Kasumi-1 (cell line): ENCODE measurements around the gene STARD13.
"Not testable (repeated sequence)": the region's sequence is repeated elsewhere in the genome, so short reads cannot be mapped to it uniquely, and the experiment has no call there.

ENCODE experiments used
- DNase-seq, 2 experiments: peaks; one replicate each; lab custom pipeline; 2025; lab: John Stamatoyannopoulos, UW

The STARD13 gene

GRCh38 chr13:33178209-33178840 lies 107.2 kb downstream of the STARD13 start:
- no peak for DNase-seq

DNA sequence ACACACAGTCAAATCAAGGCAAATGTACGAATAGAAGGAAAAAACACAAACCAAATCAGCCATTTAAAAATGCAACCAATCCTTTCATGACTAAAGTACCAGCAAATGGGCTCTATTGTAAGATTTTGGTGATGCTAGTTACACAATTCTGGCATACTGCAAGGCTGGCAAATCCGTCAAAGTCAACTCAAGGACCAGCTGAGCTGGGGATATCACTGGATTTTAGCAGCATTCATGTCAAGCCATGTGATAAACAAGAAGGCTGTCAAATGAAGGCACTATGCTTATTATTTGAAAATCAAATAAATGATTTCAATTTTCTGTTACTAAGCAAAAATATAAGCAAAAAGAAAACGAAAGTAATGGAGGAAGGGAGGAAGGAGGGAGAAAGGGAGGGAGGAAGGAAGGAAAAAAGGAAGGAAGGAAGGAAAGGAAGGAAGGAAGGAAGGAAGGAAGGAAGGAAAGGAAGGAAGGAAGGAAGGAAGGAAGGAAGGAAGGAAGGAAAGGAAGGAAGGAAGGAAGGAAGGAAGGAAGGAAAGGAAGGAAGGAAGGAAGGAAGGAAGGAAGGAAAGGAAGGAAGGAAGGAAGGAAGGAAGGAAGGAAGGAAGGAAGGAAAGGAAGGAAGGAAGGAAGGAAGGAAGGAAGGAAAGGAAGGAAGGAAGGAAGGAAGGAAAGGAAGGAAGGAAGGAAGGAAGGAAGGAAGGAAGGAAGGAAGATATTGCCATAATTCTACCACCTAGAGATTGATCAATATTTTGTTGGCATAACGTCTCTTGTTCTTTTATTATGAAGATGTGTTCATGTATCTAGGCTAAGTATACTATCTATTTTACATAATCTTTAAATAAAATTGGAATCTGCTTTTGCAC lies 108.0 kb downstream of the STARD13 start:
- DNase-seq = not testable (repeated sequence)

- DNase-seq = no peak
Measured at GRCh38 chr13:33176526-33176925, 109.0 kb downstream of the STARD13 start.

DNA sequence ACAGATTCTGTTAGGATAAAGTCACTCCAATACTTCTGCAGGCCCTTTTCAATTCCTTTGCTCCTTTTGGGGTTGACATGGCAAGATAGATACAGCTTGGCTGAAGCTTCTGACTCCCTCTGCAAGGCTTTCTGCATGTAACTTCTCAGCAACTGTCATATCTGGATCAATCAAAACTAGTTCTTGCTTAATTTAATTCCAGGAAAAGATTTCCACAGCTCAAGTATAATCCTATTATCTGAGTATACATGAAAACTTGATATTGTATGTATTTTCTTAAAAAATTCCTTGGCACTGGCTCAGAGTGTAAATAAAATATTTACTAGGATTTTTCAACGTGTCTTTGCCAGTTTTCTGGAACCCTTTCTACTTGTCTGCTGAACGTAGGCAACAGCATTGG lies 109.6 kb downstream of the STARD13 start:
- DNase-seq = no peak

DNA sequence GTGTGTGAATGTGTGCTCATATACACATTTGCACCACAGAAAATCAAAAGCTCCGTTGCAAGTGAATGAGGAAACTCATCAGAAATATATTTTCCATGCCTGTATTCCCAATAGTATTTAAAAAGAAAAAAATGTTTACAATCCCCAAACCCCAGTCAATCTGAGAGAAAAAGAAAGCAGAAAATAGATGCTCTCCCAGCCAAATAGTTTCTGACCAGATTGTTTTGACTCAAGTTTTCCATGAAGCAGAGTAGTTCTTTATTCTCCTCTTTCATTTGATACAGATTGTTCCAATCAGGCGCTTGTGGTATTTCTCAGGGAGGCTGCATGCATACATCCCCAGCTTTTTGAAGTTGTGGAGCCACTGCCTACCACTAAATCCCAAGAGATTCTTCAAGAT lies 110.6 kb downstream of the STARD13 start:
- no peak for DNase-seq

DNA sequence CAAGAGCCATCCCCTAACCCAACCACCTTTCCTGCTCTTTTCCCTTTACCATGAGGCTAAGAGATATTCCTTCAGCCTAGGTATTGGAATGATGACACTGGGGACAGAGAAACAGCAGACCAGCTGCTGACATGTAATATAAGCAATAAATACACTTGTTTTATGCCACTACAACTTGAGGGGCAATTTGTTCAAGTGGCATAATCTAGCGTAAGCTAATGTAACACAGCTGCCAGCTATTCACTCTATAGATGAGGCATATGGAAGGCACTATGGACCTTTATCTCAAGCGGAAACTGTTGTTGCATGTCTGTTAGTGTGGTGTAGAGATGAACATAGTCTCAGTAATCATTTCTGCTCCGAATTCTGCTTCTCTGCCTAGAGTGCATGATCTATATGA lies 111.1 kb downstream of the STARD13 start:
- DNase-seq = no peak

DNA sequence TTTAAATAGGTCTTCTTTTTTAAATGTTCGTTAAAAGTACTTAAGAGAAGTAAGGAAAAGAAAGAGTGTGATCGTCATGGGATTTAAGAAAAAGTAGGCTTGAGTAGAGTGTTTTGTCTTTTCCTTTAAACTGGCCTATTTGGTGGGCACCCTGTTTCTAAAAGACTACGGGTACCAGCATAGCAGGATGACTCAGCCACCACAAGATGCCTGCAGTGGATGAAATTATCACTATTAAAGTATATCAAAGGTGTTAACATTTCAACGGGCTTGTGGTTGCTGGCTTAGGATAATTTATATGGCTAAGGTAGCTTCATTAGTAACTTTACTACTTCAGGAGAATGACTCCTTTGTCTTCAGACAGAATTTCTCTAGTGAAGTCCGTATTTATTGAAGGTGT lies 112.6 kb downstream of the STARD13 start:
- no peak for DNase-seq

DNA sequence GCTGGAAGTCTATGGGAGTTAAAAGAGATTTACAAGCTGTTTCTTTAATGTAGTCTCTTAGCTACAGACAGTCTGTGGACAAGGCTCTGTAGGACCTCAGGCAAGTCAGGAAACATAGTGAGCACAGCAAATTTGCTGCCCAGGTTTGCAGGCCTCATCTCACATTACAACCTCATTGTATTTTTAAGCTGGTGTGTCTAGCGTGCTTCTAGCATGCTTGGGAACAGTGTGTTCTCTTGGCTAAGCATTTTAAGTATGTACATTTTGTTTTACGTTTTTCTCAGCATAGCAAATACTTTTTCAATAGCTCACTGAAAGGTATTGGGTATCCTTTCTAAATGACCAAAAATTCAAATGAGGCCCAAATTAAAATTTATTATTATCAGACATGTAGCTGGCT lies 113.2 kb downstream of the STARD13 start:
- no peak for DNase-seq

GRCh38 chr13:33169273-33169980 lies 116.1 kb downstream of the STARD13 start:
- no peak for DNase-seq

GRCh38 chr13:33168321-33168960 lies 117.1 kb downstream of the STARD13 start:
- no peak for DNase-seq

DNA sequence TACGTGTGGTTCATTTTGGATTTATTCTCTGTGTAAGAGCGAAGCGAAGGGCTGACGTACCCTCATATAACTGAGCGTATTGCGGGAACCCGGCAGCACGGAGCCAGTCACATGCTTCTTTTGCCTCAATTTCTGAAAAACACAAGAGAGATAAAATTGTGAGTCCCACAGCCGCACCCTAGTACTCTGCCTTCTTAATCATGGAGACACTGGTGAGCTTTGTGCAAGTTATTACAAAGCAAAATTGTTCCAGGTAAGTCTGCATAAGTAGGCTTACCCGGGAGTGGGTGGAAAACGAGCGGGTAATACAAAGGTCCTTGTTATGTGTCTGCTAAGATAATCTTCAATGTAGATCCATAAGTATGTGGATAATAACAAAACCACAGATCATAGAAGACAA lies 118.1 kb downstream of the STARD13 start:
- no peak for DNase-seq

- no peak for DNase-seq
Measured at GRCh38 chr13:33165787-33166186, 119.8 kb downstream of the STARD13 start.

DNA sequence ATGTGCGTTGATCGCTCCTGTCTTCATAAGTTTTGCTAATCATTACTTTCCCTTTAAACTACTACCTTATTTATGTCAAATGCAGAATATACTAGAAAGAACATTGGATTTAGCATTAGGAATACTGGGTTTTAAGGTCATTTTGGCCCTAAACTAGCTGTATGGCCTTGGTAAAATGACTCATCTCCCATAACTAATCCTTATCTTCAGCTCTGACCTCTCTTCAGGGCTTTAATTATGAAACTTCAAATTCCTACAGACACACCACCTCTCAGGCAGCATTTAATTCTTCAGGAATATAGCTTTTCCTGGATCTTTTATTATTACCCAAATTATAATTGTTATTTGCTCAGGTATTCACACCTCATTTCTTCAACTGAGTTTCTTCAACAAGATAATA lies 121.2 kb downstream of the STARD13 start:
- no peak for DNase-seq

GRCh38 chr13:33162725-33163124 lies 122.8 kb downstream of the STARD13 start:
- DNase-seq = not testable (repeated sequence)

GRCh38 chr13:33158816-33159215 lies 126.7 kb downstream of the STARD13 start:
- DNase-seq = no peak

DNA sequence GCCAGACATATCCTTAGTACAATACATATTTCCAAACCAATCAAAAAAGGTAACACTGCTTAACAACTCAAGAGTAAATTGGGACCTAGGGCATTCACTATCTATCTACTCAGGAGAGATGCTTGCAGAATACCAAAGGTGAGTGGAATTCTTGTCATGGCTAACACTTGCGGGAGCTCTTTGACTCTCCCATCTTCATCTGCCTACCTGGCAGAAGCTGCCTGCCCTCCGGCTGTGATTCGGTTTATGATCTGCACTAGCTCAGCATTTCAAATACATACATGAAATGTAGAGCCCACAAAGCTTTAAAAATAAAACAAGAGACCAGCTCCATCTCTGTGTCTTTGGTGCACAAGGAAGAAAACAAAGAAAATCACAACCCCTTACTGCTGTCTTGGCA lies 127.3 kb downstream of the STARD13 start:
- no peak for DNase-seq

GRCh38 chr13:33154911-33155310 lies 130.6 kb downstream of the STARD13 start:
- no peak for DNase-seq

DNA sequence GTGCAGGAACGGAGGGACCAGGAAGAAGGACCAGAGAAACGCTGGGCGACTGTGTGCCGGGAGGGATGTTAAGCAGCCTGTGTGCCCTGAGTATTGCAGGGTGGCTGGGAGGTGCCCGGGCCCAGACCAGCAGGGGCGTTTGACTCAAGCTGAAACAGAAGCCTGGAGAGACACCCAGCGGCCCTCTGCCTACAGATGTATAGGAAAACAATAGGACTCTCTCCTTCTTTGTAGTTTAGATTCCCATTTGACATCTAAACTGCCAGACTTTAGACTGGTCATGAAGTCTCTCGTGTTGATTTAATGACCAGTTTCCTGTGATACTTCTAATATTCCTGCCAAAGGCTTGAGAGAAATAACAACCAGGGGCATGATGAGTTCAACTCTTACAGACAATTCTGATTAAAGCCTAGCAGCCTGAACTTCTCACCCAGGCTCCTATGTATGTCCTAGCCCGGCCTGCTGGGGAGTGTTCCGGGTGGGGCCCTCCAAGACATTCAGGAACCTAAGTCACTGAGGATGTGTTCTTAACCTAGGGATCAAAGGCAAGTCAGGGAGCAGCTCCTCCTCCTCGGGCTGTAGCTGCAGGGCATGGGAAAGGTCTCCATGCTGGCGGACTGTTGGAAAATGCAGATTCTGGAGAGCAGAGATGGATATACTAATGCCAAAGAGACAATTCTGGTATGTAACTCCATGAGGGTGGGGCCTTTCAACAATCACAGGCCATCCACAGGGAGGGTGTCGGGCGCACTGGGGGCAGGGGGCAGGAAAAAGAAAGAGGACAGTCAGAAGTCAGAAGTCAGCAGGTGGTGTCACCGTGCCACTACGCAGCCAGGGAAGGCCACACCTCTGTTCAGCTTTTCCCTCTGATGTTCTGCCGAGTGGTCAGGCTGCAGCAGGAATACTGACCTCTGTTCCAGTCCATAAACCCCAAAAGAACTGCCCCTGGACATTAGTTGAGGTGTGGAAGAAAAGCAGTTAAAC lies 131.8 kb downstream of the STARD13 start:
- no peak for DNase-seq

DNA sequence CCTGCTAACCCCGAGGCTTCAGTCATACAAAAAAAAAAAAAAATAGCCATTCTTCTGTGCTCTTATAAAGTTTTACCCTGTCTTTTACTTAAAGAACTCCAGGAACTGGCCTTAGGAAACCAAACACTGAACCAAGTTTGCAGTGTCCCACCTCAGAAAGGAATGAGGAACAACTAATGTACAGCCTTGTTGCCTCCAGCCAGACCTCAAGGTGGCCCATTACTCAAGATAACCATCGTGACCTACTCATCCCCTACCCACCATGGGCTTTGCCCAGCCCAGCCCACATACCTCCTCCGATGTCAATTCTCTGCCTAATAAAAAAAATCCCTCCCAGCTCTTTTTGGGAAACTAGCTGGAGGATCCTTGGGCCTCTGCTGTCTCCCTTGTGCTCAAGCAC lies 133.2 kb downstream of the STARD13 start:
- no peak for DNase-seq

DNA sequence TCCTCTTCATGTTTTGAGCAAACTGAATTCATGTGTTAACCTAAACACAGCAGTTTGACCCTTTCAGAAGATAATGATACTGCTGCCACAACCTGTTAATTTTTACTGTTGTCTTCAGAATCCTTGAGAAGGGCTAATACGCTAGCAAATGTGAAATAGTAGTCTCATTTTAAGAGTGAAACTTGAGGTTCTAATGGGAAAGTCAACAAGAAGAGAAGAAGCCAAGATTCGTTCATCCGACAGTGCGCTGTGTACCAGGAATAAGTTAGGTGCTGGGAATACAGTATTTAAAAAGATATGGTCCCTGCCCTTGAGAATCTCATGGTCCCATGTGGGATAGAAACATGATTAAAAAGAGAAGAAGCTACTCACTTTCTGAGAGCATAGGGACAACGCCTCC lies 134.9 kb downstream of the STARD13 start:
- DNase-seq = no peak

- no peak for DNase-seq
Measured at GRCh38 chr13:33150126-33150525, 135.4 kb downstream of the STARD13 start.
